GM19452 (cell line): Measurements from ENCODE around the gene ETHE1.
"Not testable (repeated sequence)": the region's sequence is repeated elsewhere in the genome, so short reads cannot be mapped to it uniquely, and the experiment has no call there.

ENCODE experiments used
- ATAC-seq: cut with Tn5 transposase; IDR thresholded peaks from one replicate; pipeline ENCODE4 v1.9.1; 2021; ENCODE audit not compliant: unreplicated experiment

The ETHE1 gene

GRCh38 chr19:43552616-43553015 is 25.6 kb upstream of the ETHE1 start:
- ATAC-seq: no peak

GRCh38 chr19:43552198-43552450 is 25.1 kb upstream of the ETHE1 start:
- ATAC-seq: no peak

- no peak for ATAC-seq
Measured at GRCh38 chr19:43551399-43552197, 24.6 kb upstream of the ETHE1 start.

- ATAC-seq: no peak
Measured at GRCh38 chr19:43548706-43549105, 21.7 kb upstream of the ETHE1 start.

GRCh38 chr19:43547926-43548325 is 20.9 kb upstream of the ETHE1 start:
- ATAC-seq: not testable (repeated sequence)

- no peak for ATAC-seq
Measured at GRCh38 chr19:43546581-43546980, 19.6 kb upstream of the ETHE1 start.

GRCh38 chr19:43545981-43546380 is 19.0 kb upstream of the ETHE1 start:
- ATAC-seq: no peak

GRCh38 chr19:43545276-43545675 is 18.3 kb upstream of the ETHE1 start:
- no peak for ATAC-seq

GRCh38 chr19:43544077-43544476 is 17.1 kb upstream of the ETHE1 start:
- ATAC-seq: no peak

GRCh38 chr19:43541920-43542650 is 15.1 kb upstream of the ETHE1 start:
- no peak for ATAC-seq

- no peak for ATAC-seq
Measured at GRCh38 chr19:43540381-43540780, 13.4 kb upstream of the ETHE1 start.

GRCh38 chr19:43538922-43539321 is 11.9 kb upstream of the ETHE1 start:
- ATAC-seq: no peak

- ATAC-seq: no peak
Measured at GRCh38 chr19:43534816-43535761, 8.1 kb upstream of the ETHE1 start.

- no peak for ATAC-seq
Measured at GRCh38 chr19:43534305-43534815, 7.4 kb upstream of the ETHE1 start.

GRCh38 chr19:43533546-43534304 is 6.7 kb upstream of the ETHE1 start:
- ATAC-seq: peak; percentile 57

- peak; percentile 52 for ATAC-seq
Measured at GRCh38 chr19:43532962-43533545, 6.1 kb upstream of the ETHE1 start, which contains the start of gene ZNF575. Gene ZNF575, plus strand, starts transcription at chr19:43533188. Its CDS starts 1,235 bp downstream, at chr19:43534423.

GRCh38 chr19:43532571-43532961 is 5.6 kb upstream of the ETHE1 start:
- peak; percentile 31 for ATAC-seq

- ATAC-seq: no peak
Measured at GRCh38 chr19:43527860-43528622, 1.0 kb upstream of the ETHE1 start.
